Parathyroid adenoma (tissue), 2 donors: ENCODE data around the gene GPC1.

Experiments used
- H2AFZ ChIP-seq: fragments of 300-600 bp; sonication (generic); one replicate; pipeline ENCODE4 v1.7.0; 2017; ENCODE audit warnings: antibody characterized with exemption, mild to moderate bottlenecking
- H3K27ac ChIP-seq: fragments of 300-600 bp; sonication (generic); one replicate; pipeline ENCODE4 v1.7.0; 2017
- H3K27me3 ChIP-seq: fragments of 300-600 bp; sonication (generic); one replicate; pipeline ENCODE4 v1.7.0; 2017; ENCODE audit warnings: low read length; ENCODE audit not compliant: control insufficient read depth, insufficient read depth
- H3K36me3 ChIP-seq: fragments of 300-600 bp; sonication (generic); one replicate; pipeline ENCODE4 v1.7.0; 2017; ENCODE audit warnings: low read length; ENCODE audit not compliant: control insufficient read depth, insufficient read depth
- H3K4me1 ChIP-seq: fragments of 300-600 bp; sonication (generic); one replicate; pipeline ENCODE4 v1.7.0; 2017; ENCODE audit warnings: control low read depth
- H3K4me2 ChIP-seq: fragments of 300-600 bp; sonication (generic); one replicate; pipeline ENCODE4 v1.7.0; 2017; ENCODE audit warnings: low read length
- H3K4me3 ChIP-seq: fragments of 300-600 bp; sonication (generic); one replicate; pipeline ENCODE4 v1.7.0; 2017; ENCODE audit warnings: low read depth, low read length
- H3K79me2 ChIP-seq: fragments of 300-600 bp; sonication (generic); one replicate; pipeline ENCODE4 v1.7.0; 2017; ENCODE audit warnings: control low read depth
- H3K9ac ChIP-seq: fragments of 300-600 bp; sonication (generic); one replicate; pipeline ENCODE4 v1.7.0; 2017; ENCODE audit warnings: mild to moderate bottlenecking
- H3K9me3 ChIP-seq: fragments of 300-600 bp; sonication (generic); one replicate; pipeline ENCODE4 v1.7.0; 2017; ENCODE audit warnings: low read length; ENCODE audit not compliant: control insufficient read depth
- CTCF ChIP-seq: fragments of 300-600 bp; sonication (generic); IDR thresholded peaks from one replicate; pipeline ENCODE4 v1.7.0; 2017; ENCODE audit warnings: antibody characterized with exemption, mild to moderate bottlenecking
- donor health status: primary hyperparathyroidism.

GPC1 gene

GRCh38 chr2:240446664-240447175 lies 11.3 kb downstream of the GPC1 start:
- H3K9me3 ChIP-seq: no peaks in the 10 kb centered on the region
- H3K4me2 ChIP-seq: no peak overlapping the region
- no peaks in the 10 kb centered on the region for H3K36me3 ChIP-seq
- H2AFZ ChIP-seq: no peak overlapping the region
- no peak overlapping the region for H3K4me3 ChIP-seq
- no peak overlapping the region for H3K27ac ChIP-seq
- TF ChIP-seq CTCF: no peak
- H3K27me3 ChIP-seq: no peaks in the 10 kb centered on the region
- peaks cover 9% of the 10 kb centered on the region for H3K79me2 ChIP-seq
- H3K4me1 ChIP-seq: peaks cover 1% of the 10 kb centered on the region
- no peak overlapping the region for H3K9ac ChIP-seq

- H3K4me2 ChIP-seq: no peak overlapping the region
- no peak for TF ChIP-seq CTCF
- H3K27me3 ChIP-seq: no peaks in the 10 kb centered on the region
- no peak overlapping the region for H3K9ac ChIP-seq
- peaks cover 5% of the 10 kb centered on the region for H3K4me1 ChIP-seq
- no peak overlapping the region for H2AFZ ChIP-seq
- H3K4me3 ChIP-seq: no peak overlapping the region
- H3K79me2 ChIP-seq: peaks cover 7% of the 10 kb centered on the region
- no peaks in the 10 kb centered on the region for H3K36me3 ChIP-seq
- H3K9me3 ChIP-seq: no peaks in the 10 kb centered on the region
- H3K27ac ChIP-seq: no peak overlapping the region
Measured at GRCh38 chr2:240447331-240447730, 11.9 kb downstream of the GPC1 start.

- H3K4me1 ChIP-seq: peaks cover 5% of the 10 kb centered on the region
- TF ChIP-seq CTCF: no peak
- H2AFZ ChIP-seq: no peak overlapping the region
- H3K27ac ChIP-seq: no peak overlapping the region
- no peak overlapping the region for H3K9ac ChIP-seq
- H3K27me3 ChIP-seq: no peaks in the 10 kb centered on the region
- H3K9me3 ChIP-seq: no peaks in the 10 kb centered on the region
- H3K79me2 ChIP-seq: peaks cover 2% of the 10 kb centered on the region
- H3K4me3 ChIP-seq: no peak overlapping the region
- no peak overlapping the region for H3K4me2 ChIP-seq
- no peaks in the 10 kb centered on the region for H3K36me3 ChIP-seq
Measured at GRCh38 chr2:240447934-240448333, 12.5 kb downstream of the GPC1 start.

GRCh38 chr2:240448387-240449274 lies 13.2 kb downstream of the GPC1 start:
- Histone ChIP-seq H3K9ac (no peak overlapping the region), H3K4me1 (peaks cover 5% of the 10 kb centered on the region), H2AFZ (no peak overlapping the region), H3K27me3 (no peaks in the 10 kb centered on the region), H3K4me2 (no peak overlapping the region), H3K79me2 (no peaks in the 10 kb centered on the region), H3K36me3 (no peaks in the 10 kb centered on the region), H3K4me3 (no peak overlapping the region), H3K9me3 (no peaks in the 10 kb centered on the region), H3K27ac (no peak overlapping the region)
- TF ChIP-seq CTCF: no peak
